Measurements from ENCODE around the gene NTRK2.

DNA sequence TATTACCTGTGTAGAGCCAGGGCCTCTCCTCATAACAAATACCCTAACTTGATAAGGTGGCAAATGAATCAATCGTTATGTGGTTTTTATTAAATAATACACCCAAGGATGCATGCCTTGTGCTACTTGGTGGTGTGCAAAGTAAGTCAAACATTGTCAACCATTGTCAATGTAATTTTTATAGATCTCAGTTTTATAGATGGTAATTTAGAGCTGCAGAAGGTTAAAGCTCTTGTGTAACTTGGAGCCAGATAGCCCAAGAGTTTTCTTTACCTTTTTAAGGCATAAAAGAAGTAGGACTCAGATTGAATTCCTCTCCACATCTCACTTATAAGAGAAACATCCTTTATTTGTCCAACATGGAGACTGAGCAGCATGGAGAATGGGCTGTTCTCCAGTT, 304.7 kb downstream of the NTRK2 start:
- TF ChIP-seq CTCF (conservative IDR thresholded peaks at IDR 0.05; ENCODE audit: low read depth, low read length) (no peak), EZH2 (IDR thresholded peaks at IDR 0.05; ENCODE audit: borderline replicate concordance, low read depth, low read length, poor library complexity, severe bottlenecking) (no peak)

All from A673 (cell line).